Activated CD4-positive, alpha-beta memory T cell treated with anti-CD3 and anti-CD28 coated beads for 36 hours (primary cell): ENCODE results near the gene STOX2. TPM values are rescaled to one million over a fixed set of nuclear protein-coding genes. Genes with fewer than 3 reads are reported as not detected.

ENCODE experiments used
- CTCF ChIA-PET: fragments of 350-600 bp; sonication (Branson Sonifier 250); formaldehyde crosslinking; loops from one replicate; lab custom pipeline; 2021; ENCODE audit warnings: antibody characterized with exemption, inconsistent platforms; lab: Charles Lee
- POLR2A ChIA-PET: fragments of 350-600 bp; sonication (Branson Sonifier 250); formaldehyde crosslinking; loops from one replicate; lab custom pipeline; 2021; ENCODE audit warnings: antibody characterized with exemption; lab: Charles Lee
- DNase-seq: peaks from one replicate; pipeline ENCODE4 v3.0.0-alpha.2; 2020
- H3K27ac Mint-ChIP-seq: one replicate; pipeline ENCODE4 v1.8.0; 2021; ENCODE audit warnings: mixed read lengths
- H3K27me3 Mint-ChIP-seq: one replicate; pipeline ENCODE4 v1.8.0; 2021; ENCODE audit warnings: mixed read lengths
- H3K36me3 Mint-ChIP-seq: one replicate; pipeline ENCODE4 v1.8.0; 2021; ENCODE audit warnings: mixed read lengths
- H3K4me1 Mint-ChIP-seq: one replicate; pipeline ENCODE4 v1.8.0; 2021; ENCODE audit warnings: low read depth, mixed read lengths
- H3K4me3 Mint-ChIP-seq: one replicate; pipeline ENCODE4 v1.8.0; 2021; ENCODE audit warnings: mild to moderate bottlenecking, mixed read lengths
- H3K9me3 Mint-ChIP-seq: one replicate; pipeline ENCODE4 v1.8.0; 2021; ENCODE audit warnings: mixed read lengths
- intact Hi-C: fragments of 100-400 bp; cut with micrococcal nuclease; formaldehyde crosslinking; loops from one replicate; pipeline ENCODE4 v1.15.1; 2023
- total RNA-seq, 2 experiments: library from RNA; stranded (reverse); gene quantifications; one replicate each; pipeline ENCODE4 v1.2.3, GENCODE V29; 2021

The STOX2 gene
- total RNA-seq, 2 experiments from 2014 or later: not detected

DNA sequence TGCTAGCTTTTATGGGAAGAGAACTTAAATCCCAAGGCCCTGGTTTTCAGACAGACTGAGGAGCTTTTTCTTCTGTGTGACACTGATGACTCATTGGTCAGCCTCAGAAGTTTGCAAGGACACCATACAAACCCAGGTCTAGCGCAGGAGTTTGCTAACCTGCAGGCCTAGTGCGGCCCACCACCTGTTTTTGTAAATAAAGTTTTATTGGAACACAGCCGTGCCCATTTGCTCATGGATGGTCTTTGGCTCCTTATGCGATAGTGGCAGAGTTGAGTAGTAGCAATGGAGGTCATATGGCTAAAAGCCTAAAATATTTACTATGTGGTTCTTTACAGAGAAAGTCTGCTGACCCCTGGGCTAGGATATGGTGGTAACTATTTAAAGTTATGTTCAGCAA, 98.3 kb downstream of the STOX2 start:
- Mint-ChIP-seq H3K27me3 (peaks cover 6% of the 10 kb centered on the region), H3K4me3 (no peak overlapping the region), H3K27ac (no peak overlapping the region), H3K9me3 (no peaks in the 10 kb centered on the region), H3K36me3 (no peaks in the 10 kb centered on the region), H3K4me1 (no peaks in the 10 kb centered on the region)
- no peak for DNase-seq
- intact Hi-C loops: no loop called here
- CTCF ChIA-PET: no interaction called here
- POLR2A ChIA-PET: interaction anchor here (0.7 kb wide), 1 partner anchor 1554 kb away, joined by 3 read pairs; no protein-coding TSS in a partner anchor

GRCh38 chr4:184007891-184008290, 102.8 kb downstream of the STOX2 start:
- Mint-ChIP-seq H3K27ac (no peak overlapping the region), H3K36me3 (no peaks in the 10 kb centered on the region)

GRCh38 chr4:184010696-184011095, 105.6 kb downstream of the STOX2 start:
- no peaks in the 10 kb centered on the region for H3K9me3 Mint-ChIP-seq
- H3K27ac Mint-ChIP-seq: no peak overlapping the region
- H3K27me3 Mint-ChIP-seq: no peaks in the 10 kb centered on the region
- ChIA-PET POLR2A (no interaction called here), CTCF (no interaction called here)
- no peaks in the 10 kb centered on the region for H3K36me3 Mint-ChIP-seq
- H3K4me3 Mint-ChIP-seq: no peak overlapping the region
- peaks cover 4% of the 10 kb centered on the region for H3K4me1 Mint-ChIP-seq
- no peak for DNase-seq
- intact Hi-C loops: no loop called here

More at GRCh38 chr4:184007891-184008290, 102.8 kb downstream of the STOX2 start:
- POLR2A ChIA-PET: no interaction called here
- DNase-seq: no peak
- CTCF ChIA-PET: no interaction called here
- H3K4me3 Mint-ChIP-seq: no peak overlapping the region
- H3K27me3 Mint-ChIP-seq: no peaks in the 10 kb centered on the region
- no peaks in the 10 kb centered on the region for H3K9me3 Mint-ChIP-seq
- H3K4me1 Mint-ChIP-seq: peaks cover 2% of the 10 kb centered on the region
- intact Hi-C loops: no loop called here

- no peaks in the 10 kb centered on the region for H3K36me3 Mint-ChIP-seq
- no peak for DNase-seq
- H3K4me1 Mint-ChIP-seq: peaks cover 4% of the 10 kb centered on the region
- H3K27me3 Mint-ChIP-seq: no peaks in the 10 kb centered on the region
- no peaks in the 10 kb centered on the region for H3K9me3 Mint-ChIP-seq
- H3K4me3 Mint-ChIP-seq: no peak overlapping the region
- CTCF ChIA-PET: no interaction called here
- intact Hi-C loops: no loop called here
- POLR2A ChIA-PET: no interaction called here
- no peak overlapping the region for H3K27ac Mint-ChIP-seq
These were observed 106.8 kb downstream of the STOX2 start for GRCh38 chr4:184011826-184012380.

- no peak for DNase-seq
- Mint-ChIP-seq H3K4me1 (peaks cover 4% of the 10 kb centered on the region), H3K9me3 (no peaks in the 10 kb centered on the region), H3K4me3 (no peak overlapping the region), H3K27ac (no peak overlapping the region), H3K27me3 (no peaks in the 10 kb centered on the region), H3K36me3 (no peaks in the 10 kb centered on the region)
- ChIA-PET CTCF (no interaction called here), POLR2A (no interaction called here)
- intact Hi-C loops: no loop called here
These were observed 107.8 kb downstream of the STOX2 start for GRCh38 chr4:184012937-184013336.

DNA sequence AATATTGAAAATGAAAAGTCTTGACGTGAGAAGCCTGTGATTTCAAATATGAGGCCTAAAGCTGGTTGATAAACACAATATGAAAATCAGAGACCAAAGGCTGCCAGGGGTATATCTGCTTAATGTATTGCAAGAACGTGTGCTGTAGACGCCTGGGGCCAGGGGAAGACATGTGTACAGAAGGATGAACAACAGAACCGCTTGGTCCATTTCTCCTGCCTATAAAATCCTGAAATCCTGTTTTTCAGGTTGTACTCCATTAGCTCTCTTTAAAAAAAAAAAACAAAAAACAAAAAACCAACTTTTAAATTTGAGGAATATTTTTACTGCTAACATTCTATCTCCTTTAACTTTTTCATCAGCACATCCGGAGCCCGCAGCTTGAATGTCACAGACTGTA, 109.2 kb downstream of the STOX2 start:
- H3K9me3 Mint-ChIP-seq: no peaks in the 10 kb centered on the region
- ChIA-PET POLR2A (no interaction called here), CTCF (interaction anchor here (1.3 kb wide), 1 partner anchor 154 kb away, joined by 3 read pairs; no protein-coding TSS in a partner anchor)
- DNase-seq: no peak
- H3K4me1 Mint-ChIP-seq: peaks cover 4% of the 10 kb centered on the region
- H3K27ac Mint-ChIP-seq: no peak overlapping the region
- no peak overlapping the region for H3K4me3 Mint-ChIP-seq
- no peaks in the 10 kb centered on the region for H3K27me3 Mint-ChIP-seq
- intact Hi-C loops: no loop called here
- no peaks in the 10 kb centered on the region for H3K36me3 Mint-ChIP-seq

GRCh38 chr4:184016759-184017668, 111.9 kb downstream of the STOX2 start:
- Mint-ChIP-seq H3K27me3 (peaks cover 3% of the 10 kb centered on the region), H3K27ac (no peak overlapping the region), H3K4me1 (peaks cover 4% of the 10 kb centered on the region), H3K4me3 (no peak overlapping the region), H3K36me3 (no peaks in the 10 kb centered on the region), H3K9me3 (no peaks in the 10 kb centered on the region)
- CTCF ChIA-PET: interaction anchor here (1.4 kb wide), 1 partner anchor 11 kb away, joined by 3 read pairs; no protein-coding TSS in a partner anchor
- intact Hi-C loops: no loop called here
- POLR2A ChIA-PET: no interaction called here
- no peak for DNase-seq

- intact Hi-C loops: no loop called here
- Mint-ChIP-seq H3K4me3 (no peak overlapping the region), H3K4me1 (no peaks in the 10 kb centered on the region), H3K36me3 (no peaks in the 10 kb centered on the region), H3K27ac (no peak overlapping the region), H3K27me3 (peaks cover 3% of the 10 kb centered on the region), H3K9me3 (no peaks in the 10 kb centered on the region)
- CTCF ChIA-PET: no interaction called here
- no peak for DNase-seq
- POLR2A ChIA-PET: no interaction called here
These were observed 114.0 kb downstream of the STOX2 start for GRCh38 chr4:184019076-184019475.

- intact Hi-C loops: no loop called here
- Mint-ChIP-seq H3K27me3 (peaks cover 3% of the 10 kb centered on the region), H3K36me3 (no peaks in the 10 kb centered on the region), H3K9me3 (no peaks in the 10 kb centered on the region), H3K4me1 (no peaks in the 10 kb centered on the region), H3K4me3 (no peak overlapping the region), H3K27ac (no peak overlapping the region)
- DNase-seq: no peak
- POLR2A ChIA-PET: no interaction called here
- CTCF ChIA-PET: interaction anchor here (0.6 to 0.8 kb wide), 2 partner anchors 9 to 27 kb away, joined by 3 to 4 read pairs; no protein-coding TSS in a partner anchor
These were observed 114.8 kb downstream of the STOX2 start for GRCh38 chr4:184019667-184020623.

- H3K36me3 Mint-ChIP-seq: no peaks in the 10 kb centered on the region
- H3K4me3 Mint-ChIP-seq: no peak overlapping the region
- intact Hi-C loops: no loop called here
- no peak overlapping the region for H3K27ac Mint-ChIP-seq
- H3K27me3 Mint-ChIP-seq: peaks cover 5% of the 10 kb centered on the region
- ChIA-PET CTCF (no interaction called here), POLR2A (no interaction called here)
- no peaks in the 10 kb centered on the region for H3K4me1 Mint-ChIP-seq
- no peaks in the 10 kb centered on the region for H3K9me3 Mint-ChIP-seq
- no peak for DNase-seq
These were observed 116.3 kb downstream of the STOX2 start for GRCh38 chr4:184021389-184021788.

DNA sequence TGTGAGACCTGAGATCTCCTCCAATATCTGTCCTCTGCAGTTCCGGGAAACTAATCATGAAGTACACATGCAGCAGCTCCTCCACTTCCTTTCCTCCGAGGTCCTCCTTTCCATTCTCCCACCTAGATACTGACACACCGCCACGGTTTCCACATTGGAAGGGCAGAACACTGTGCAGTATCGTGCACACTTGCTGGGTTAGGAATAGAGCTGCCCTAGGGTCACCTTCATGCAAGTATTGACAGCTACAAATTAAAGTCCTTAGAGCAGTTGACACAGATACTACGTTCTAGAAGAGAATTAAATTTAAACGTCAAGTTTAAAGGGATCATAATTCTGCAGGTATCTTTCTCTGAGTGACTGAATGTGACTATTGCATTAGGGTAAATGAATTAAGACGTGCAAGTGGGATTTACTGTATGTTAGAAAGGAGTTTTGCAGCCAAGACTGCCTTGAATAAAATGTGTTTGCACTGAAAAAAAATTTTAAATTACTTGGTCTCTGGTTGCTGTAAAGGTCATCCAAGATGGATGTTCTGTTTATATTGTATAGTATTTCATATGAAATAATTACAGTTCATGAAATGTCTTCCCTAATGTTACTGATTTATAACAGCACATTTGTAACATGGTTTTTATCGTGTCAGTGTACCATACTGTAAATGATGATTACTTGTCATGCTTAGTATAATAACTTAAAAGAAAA, 117.7 kb downstream of the STOX2 start:
- DNase-seq: no peak
- H3K4me1 Mint-ChIP-seq: peaks cover 5% of the 10 kb centered on the region
- no peak overlapping the region for H3K27ac Mint-ChIP-seq
- H3K36me3 Mint-ChIP-seq: no peaks in the 10 kb centered on the region
- POLR2A ChIA-PET: no interaction called here
- CTCF ChIA-PET: no interaction called here
- H3K9me3 Mint-ChIP-seq: no peaks in the 10 kb centered on the region
- intact Hi-C loops: no loop called here
- no peak overlapping the region for H3K4me3 Mint-ChIP-seq
- peaks cover 5% of the 10 kb centered on the region for H3K27me3 Mint-ChIP-seq
